ENCODE measurements around the gene NEUROD6. TPM values are rescaled to one million over a fixed set of nuclear protein-coding genes. Genes with fewer than 3 reads are reported as not detected.

The NEUROD6 gene
- total RNA-seq, 2 donors from 2014 or later = not detected

- DNase-seq (no peak), ATAC-seq (no peak)
- intact Hi-C loops (cut with DNase I, micrococcal nuclease) = no loop called here
Observed at GRCh38 chr7:31302356-31302755, 38.2 kb downstream of the NEUROD6 start.

GRCh38 chr7:31299336-31299735 lies 41.2 kb downstream of the NEUROD6 start:
- ATAC-seq = no peak
- DNase-seq = no peak
- intact Hi-C loops (cut with DNase I, micrococcal nuclease) = no loop called here

GRCh38 chr7:31290601-31291000 lies 49.9 kb downstream of the NEUROD6 start:
- ATAC-seq = no peak
- intact Hi-C loops (cut with DNase I, micrococcal nuclease) = no loop called here
- no peak for DNase-seq

Other genes starting within 250 kb of the NEUROD6 start
- 1 to 10 TPM; 1.2 to 2.6 TPM for gene ITPRID1, start 173.4 kb upstream of the NEUROD6 start, total RNA-seq